GM21529 (cell line): ENCODE results near the gene SLC35G3.
"Not testable (repeated sequence)": the region's sequence is repeated elsewhere in the genome, so short reads cannot be mapped to it uniquely, and the experiment has no call there.

Experiments
- ATAC-seq: cut with Tn5 transposase; IDR thresholded peaks from one replicate; pipeline ENCODE4 v1.9.1; 2021; ENCODE audit not compliant: unreplicated experiment

SLC35G3 gene

GRCh38 chr17:35194001-35194400, at the start of gene SLC35G3:
Gene SLC35G3, minus strand, starts transcription at chr17:35194393. Its CDS starts 86 bp downstream, at chr17:35194307.
- not testable (repeated sequence) for ATAC-seq

GRCh38 chr17:35243561-35244340, 49.6 kb upstream of the SLC35G3 start:
- no peak for ATAC-seq

GRCh38 chr17:35242805-35243560, 48.8 kb upstream of the SLC35G3 start, which contains the start of gene SLFN5:
Gene SLFN5, plus strand, starts transcription at chr17:35243072. Its CDS starts 15,619 bp downstream, at chr17:35258691.
- ATAC-seq = peak; percentile 60

GRCh38 chr17:35242158-35242804, 48.1 kb upstream of the SLC35G3 start:
- peak; percentile 42 for ATAC-seq

GRCh38 chr17:35241520-35241919, 47.3 kb upstream of the SLC35G3 start:
- no peak for ATAC-seq

GRCh38 chr17:35240861-35241260, 46.7 kb upstream of the SLC35G3 start:
- ATAC-seq = no peak

- ATAC-seq = no peak
Observed at GRCh38 chr17:35239823-35240222, 45.6 kb upstream of the SLC35G3 start.

- no peak for ATAC-seq
Observed at GRCh38 chr17:35238821-35239220, 44.6 kb upstream of the SLC35G3 start.

- no peak for ATAC-seq
Observed at GRCh38 chr17:35236821-35237220, 42.6 kb upstream of the SLC35G3 start.

GRCh38 chr17:35235917-35236316, 41.7 kb upstream of the SLC35G3 start:
- no peak for ATAC-seq

GRCh38 chr17:35235289-35235688, 41.1 kb upstream of the SLC35G3 start:
- ATAC-seq = no peak

- ATAC-seq = not testable (repeated sequence)
Observed at GRCh38 chr17:35234315-35234714, 40.1 kb upstream of the SLC35G3 start.

- no peak for ATAC-seq
Observed at GRCh38 chr17:35229638-35230037, 35.4 kb upstream of the SLC35G3 start.

GRCh38 chr17:35227546-35227945, 33.4 kb upstream of the SLC35G3 start:
- ATAC-seq = no peak

- no peak for ATAC-seq
Observed at GRCh38 chr17:35224436-35224835, 30.2 kb upstream of the SLC35G3 start.

- ATAC-seq = no peak
Observed at GRCh38 chr17:35222452-35222851, 28.3 kb upstream of the SLC35G3 start.

GRCh38 chr17:35218915-35219314, 24.7 kb upstream of the SLC35G3 start:
- ATAC-seq = no peak

- no peak for ATAC-seq
Observed at GRCh38 chr17:35217107-35217506, 22.9 kb upstream of the SLC35G3 start.

GRCh38 chr17:35214631-35215273, 20.6 kb upstream of the SLC35G3 start:
- ATAC-seq = no peak

- ATAC-seq = no peak
Observed at GRCh38 chr17:35214192-35214591, 20.0 kb upstream of the SLC35G3 start.

- ATAC-seq = no peak
Observed at GRCh38 chr17:35213412-35213940, 19.3 kb upstream of the SLC35G3 start.
